HG02938 (cell line): ENCODE measurements around the gene GIGYF1.
"Not testable (repeated sequence)": the region's sequence is repeated elsewhere in the genome, so short reads cannot be mapped to it uniquely, and the experiment has no call there.

Source experiments
- ATAC-seq: cut with Tn5 transposase; IDR thresholded peaks from one replicate; pipeline ENCODE4 v1.9.1; 2021; ENCODE audit warnings: mild to moderate bottlenecking, moderate library complexity; ENCODE audit not compliant: unreplicated experiment

GIGYF1 gene

DNA sequence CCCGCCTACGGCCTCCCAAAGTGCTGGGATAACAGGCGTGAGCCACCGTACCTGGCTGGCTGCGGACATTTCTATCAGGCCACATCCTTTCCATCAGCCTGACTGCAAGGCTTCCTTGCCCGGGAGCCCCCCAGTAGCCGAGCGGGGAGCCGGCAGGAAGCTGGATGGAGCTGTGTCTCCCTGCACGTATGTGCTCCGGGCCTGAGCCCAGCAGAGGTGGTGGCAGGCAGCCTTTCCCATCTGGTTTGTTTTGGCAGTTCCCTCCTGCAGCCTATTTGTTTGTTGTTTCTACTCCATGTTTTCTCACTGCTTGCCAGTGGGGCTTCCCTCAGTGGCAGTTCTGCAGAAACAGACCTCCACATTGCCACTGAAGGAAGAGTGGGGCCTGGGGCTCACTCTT lies 17.3 kb upstream of the GIGYF1 start:
- no peak for ATAC-seq

DNA sequence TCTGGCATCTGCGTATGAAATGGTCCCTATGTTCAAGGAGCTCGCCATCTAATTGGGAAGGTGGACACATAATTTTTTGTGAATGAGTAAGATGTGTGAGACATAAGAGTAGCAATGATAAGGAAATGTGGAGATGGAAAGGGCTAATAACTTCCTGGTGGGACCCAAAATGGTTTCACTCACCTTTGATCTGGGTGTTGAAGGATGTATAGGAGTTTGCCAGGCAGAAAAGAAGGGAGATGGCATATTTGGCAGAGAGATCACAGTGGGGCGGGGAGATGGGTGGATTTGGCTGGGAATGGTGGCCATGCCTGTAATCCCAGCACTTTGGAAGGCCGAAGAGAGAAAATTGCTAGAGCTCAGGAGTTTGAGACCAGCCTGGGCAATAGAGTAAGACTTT lies 16.4 kb upstream of the GIGYF1 start:
- ATAC-seq = no peak

DNA sequence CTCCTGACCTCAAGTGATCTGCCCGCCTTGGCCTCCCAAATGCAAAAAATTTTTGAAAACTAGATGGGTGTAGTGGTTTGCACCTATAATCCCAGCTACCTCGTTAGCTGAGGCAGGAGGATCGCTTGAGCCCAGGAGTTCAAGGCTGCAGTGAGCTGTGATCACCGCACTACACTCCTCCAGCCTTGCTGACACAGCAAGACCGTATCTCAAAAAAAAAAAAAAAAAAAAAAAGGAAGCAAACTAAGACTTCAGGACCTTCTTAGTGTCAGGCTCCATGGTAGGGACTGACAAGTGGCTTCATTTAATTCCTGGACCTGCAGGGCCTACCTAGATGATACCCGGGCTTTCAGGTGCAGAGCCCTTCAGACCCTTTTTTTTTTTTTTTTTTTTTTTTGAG lies 14.3 kb upstream of the GIGYF1 start:
- ATAC-seq = no peak

DNA sequence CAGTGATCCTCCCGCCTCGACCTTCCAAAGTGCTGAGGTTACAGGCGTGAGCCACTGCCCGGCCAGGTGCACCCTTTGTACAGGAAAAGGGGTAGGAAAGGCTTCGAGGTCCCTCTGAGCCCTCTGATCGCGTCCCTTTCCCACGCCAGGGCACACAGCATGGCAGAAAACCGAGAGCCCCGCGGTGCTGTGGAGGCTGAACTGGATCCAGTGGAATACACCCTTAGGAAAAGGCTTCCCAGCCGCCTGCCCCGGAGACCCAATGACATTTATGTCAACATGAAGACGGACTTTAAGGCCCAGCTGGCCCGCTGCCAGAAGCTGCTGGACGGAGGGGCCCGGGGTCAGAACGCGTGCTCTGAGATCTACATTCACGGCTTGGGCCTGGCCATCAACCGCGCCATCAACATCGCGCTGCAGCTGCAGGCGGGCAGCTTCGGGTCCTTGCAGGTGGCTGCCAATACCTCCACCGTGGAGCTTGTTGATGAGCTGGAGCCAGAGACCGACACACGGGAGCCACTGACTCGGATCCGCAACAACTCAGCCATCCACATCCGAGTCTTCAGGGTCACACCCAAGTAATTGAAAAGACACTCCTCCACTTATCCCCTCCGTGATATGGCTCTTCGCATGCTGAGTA lies 12.7 kb upstream of the GIGYF1 start:
- no peak for ATAC-seq

DNA sequence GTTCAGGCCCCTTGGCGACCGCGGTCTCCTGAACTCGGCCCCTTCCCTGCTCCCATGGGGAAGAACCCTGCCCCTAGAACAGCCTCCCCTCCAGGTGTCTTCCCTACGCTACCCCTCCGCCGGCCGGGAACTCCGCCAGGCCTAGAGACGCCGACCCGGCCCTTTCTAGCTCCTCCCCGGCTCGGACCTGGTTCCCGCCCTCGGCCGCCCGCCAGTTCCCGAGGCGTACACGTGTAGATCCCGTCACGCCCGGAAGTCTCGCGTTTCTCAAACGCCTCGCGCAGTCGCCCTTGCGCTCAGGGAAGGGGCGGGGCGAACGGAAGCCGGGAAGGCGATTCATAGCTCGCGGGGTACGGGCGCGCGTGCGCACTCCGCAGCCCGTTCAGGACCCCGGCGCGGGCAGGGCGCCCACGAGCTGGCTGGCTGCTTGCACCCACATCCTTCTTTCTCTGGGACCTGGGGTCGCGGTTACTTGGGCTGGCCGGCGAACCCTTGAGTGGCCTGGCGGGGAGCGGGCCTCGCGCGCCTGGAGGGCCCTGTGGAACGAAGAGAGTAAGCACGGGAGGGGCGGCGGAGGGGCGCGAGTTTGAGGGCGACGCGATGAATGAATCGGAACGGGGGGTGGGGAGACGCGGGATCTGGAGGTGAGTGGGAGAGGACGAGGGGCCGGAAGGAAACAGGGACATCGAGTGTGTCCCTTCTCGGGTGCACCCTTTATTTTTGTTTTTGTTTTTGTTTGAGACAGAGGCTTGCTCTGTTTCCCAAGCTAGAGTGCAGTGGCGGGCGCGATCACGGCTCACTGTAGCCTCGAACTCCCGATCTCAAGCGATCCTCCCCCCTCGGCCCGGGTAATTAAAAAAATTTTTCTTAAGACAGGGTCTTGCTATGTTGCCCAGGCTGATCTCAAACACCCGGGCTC lies 12.0 kb upstream of the GIGYF1 start, which contains the start of gene POP7:
Gene POP7 (plus strand): TSS at position 369 of the 919 bp plus-strand sequence. CDS start 710 bp downstream, outside the sequence.
- peak; percentile 81 for ATAC-seq

DNA sequence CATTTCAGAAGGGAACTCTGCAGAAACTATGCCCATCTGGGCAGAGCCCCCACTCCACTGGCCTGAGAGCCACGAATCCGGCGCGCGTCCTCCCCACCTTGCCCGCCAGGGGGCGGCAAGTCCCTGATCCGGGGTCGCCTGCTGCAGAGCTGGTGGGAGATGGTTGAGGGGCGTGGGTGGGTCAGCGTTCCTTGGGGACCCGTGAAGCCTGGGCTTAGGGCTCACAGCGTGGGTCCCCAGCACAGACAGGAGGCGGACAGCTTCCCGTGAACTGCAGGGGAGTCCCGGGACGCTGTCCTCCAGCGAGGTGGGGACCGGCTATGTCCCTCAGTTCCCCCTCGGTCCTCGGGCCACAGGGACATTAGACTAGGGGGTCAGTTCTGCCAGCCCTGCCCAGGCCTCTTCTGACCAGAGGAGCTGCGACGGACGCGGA lies 11.3 kb upstream of the GIGYF1 start:
- ATAC-seq = peak; percentile 76

DNA sequence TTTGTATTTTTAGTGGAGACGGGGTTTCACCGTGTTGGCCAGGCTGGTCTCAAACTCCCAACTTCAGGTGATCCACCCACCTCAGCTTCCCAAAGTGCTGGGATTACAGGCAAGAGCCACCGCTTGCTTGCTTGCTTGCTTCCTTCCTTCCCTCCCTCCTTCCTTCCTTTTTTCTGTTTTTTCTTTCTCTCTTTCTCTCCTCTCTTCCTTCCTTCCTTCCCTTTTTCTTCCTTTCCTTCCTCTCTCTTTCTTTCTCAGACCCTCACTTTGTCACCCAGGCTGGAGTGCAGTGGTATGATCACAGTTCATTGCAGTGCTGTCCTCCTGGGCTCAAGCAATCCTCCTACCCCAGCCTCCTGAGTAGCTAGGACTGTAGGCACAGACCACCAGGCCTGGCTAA lies 7.0 kb upstream of the GIGYF1 start:
- ATAC-seq = not testable (repeated sequence)

DNA sequence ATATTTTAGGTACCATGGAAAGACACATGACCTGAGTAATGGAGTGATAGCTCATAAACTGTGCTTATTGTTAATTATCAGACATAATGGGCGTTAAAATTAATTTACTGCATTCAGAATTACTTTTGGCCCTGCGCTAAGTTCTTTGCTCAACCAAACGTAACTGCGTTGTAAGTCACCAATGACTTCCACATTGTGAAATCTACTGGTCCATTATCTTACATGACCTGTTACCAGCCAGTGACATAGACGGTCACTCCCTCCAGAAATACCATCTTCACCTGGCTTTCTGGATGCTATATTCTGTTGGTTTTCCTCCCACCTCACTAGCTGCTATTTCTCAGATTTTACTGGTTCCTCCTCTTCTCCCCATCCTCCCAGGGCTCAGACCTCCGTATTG lies 5.0 kb upstream of the GIGYF1 start:
- ATAC-seq = no peak

DNA sequence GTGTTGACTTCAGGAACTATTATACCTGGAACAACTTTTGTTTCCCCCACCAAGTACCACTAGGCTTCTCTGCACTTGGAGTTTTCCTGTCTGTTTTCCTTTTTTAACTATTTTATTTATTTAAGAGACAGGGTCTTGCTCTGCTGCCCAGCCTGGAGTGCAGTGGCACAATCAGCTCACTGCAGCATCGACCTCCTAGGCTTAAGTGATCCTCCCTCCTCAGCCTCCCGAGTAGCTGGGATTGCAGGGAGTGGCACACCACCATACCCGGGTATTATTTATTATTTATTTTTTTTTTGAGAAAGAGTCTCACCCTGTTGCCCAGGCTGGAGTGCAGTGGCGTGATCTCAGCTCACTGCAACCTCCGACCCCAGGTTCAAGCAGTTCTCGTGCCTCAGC lies 2.1 kb upstream of the GIGYF1 start:
- no peak for ATAC-seq

DNA sequence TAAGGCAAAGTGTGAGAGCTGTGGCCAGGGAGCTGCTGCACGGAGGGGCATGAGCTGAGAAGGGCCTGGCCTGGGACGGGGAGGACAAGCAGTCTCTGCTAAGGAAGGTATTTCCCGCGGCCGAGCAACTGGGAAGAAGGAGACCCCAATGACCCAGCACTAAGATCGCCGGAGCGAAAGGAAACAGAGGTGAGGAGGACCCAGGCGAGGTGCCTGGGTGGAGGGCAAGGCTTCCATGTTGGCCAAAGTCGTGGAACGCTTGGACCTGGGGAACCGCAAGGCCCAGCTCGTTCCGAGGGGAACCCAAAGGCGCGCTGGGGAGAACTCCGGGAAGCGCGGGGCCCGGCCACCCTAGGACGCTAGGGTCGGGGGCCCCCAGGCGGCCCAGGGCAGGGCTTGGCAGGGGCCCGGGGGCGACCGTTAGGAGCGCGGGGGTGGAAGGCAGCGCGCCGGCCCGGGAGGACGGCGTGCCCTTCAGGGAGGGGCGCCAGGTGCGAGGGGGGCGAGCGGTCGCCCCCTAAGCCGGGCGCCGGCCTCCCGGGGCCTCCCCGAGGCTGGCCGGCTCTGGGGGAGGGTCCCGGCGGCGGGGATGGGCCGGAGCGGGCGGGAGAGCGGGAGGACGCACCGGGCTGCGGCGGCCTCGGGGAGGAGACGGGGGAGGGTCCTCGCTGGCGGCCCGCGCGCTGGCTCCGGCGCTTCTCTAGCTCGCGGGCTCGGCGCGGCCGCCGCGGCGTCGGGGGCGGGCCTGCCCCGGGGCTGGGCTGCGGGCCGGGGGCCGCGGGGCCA lies 545 bp downstream of the GIGYF1 start:
- no peak for ATAC-seq

DNA sequence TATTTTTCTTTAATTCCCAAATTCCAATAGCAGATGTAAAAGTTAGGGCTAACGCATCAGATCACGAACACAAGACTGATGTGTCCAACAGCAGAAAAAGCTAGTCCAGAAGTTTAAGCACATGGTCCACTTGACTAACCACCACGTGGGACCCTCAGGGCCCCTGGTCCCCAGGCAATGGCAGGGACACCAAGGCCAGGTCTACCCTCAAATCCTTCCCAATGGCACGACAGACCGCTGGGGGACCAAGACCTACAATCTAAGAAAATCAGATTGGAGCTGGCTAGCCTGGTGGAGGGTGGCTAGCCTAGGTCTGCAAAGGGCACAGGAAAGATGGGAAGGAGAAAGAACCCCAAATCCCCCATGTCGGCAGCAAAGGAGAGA lies 1.5 kb downstream of the GIGYF1 start:
- no peak for ATAC-seq

DNA sequence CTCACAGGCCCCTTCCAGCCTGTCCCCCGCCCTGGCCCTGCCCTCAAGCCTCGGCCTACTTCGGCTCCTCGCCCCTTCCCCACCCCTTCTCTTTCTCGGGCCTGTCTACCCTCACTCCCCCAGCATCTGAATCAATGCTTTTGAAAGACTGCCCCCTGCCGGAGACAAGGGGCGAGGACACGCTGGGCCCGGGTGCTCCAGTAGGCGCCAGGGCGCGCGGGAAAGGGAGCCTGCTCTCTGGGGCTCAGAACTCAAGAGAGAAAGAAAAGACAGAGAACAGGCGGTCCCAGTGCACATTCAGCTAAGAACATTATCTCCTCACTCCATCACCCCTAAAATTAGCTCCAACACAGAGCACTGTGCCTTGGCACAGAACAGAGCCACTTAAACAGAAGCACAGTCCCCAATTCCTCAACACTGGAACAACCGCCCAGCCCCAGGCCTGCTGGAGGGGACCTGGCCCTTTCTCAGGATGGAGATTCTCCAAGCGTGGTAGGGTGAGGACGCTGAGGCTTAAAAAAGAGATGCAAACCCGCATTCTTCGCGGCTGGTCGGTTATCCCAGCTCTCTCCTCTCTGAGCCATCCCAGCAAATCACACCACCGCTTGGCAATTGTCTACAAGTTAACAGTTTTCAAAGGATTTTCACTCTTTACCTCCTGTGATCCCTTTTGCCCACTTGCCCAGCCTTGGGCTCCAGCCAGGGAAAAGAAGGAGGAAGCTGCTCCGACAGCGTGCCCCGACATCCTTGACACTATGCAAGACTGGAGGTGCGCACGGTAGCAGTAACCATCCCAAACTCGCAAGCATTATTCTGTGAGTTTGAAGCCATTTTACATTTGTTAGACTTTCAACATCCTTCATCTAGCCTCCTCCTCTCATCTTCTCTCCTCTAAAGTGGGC lies 2.1 kb downstream of the GIGYF1 start:
- ATAC-seq = no peak

DNA sequence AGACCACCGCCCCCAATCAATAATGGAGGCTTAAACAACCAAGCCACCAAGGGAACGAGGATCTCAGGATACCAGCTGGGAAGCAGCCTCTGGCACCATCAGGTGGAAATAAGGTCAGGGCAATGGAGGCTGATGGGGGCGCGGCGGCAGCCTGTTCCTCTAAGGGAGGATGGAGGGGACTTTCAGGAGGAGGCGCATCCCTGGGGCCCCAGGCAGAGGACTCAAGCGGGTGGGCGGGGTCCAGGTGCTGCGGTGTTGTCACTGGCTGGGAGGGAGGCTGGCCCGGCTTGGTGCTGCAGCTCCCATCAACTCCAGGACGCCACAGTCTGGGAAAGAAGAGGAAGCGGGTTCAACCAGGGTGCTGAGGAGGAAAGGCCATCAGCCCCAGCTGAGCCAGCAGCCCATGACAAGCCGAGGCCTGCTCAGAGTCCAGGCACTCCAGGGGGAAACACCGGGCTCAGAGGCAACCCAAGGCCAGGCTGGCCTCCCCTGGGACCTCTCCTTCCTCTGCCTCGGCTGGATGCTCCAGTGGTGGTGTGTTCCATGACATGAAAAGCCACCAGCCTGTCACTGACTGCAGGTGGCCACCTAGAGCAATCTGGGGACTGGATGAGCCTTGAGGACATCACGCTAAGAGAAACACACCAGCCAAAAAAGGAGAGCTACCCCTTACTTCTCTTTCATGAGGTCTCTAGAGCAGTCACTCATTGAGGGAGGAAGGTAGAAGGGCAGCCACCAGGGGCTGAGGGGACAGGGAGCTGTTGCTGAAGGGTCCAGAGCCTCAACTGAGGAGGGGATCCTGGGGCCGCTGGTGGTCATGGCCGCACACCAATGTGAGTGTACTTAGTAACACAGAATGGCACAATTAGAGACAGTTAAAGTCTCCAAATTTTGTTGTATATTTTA lies 4.6 kb downstream of the GIGYF1 start:
- ATAC-seq = no peak

DNA sequence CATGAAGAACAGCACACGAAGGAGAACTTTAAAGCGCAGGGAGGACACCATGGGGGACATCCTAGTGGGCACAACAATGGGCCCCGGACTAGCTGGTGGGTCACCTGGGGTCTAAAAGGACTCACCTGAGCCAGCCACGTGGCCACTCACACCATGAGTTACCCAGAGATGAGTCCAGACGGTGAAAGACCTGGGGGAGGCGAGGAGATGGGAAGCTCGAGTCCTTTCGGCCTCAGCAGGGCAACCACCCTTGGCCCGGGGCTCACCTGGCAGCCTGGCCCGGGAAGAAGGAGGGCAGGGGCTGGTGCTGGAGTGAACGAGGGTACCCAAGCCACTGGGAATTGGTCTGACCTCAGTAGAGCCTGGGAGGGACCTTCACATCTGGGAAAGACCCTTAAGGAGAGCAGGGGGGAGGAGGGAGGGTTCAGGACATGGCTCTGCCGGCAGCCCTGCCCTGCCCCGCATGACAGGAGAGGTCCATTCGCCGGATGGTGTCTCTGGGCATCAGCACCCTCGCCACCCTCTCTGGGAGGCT lies 5.7 kb downstream of the GIGYF1 start:
- no peak for ATAC-seq

DNA sequence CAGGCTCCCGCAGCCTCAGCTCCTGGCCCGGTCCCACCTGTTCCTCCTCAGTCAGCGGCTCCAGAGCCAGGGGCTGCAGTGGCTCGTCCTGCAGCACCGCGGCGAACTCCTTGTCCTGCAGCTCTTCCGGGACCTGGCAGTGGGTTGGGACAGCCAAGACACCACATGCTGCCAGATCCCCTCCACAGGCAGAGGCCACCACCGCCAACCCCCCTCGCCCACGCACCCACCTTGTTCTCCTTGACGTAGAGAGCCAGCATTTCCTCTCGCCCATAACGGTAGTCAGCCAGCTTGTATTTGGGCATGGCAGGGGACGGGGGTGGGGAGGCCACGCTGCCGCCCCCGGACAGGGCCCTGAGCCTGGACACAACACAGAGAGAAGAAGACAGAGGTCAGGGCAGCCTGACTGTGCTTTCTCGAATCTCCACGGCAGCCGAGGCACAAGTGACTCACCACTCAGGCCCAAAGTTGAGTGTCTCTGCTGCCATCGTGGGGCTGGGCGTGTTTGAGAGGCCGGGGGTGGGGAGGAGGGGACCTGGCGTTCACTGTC lies 6.2 kb downstream of the GIGYF1 start:
- no peak for ATAC-seq

DNA sequence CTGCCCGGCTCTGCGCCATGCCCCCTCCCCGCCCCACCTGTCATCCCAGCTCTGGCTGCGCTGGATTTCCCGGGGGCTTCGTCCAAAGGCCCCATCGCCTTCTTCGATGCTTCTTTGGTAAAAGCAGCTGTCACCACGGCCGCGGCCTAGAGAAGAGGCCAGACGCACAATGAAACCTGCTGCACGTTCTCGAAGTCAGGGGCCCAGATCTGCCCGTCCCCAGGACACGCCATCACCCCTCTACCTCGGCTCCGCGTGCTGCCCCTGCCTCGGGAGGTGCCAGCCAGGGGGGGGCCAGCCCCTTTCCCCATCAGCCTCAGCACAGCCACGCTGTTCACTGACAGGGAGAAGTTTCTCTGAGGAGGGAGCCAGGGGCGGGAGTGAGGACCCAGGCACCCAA lies 6.8 kb downstream of the GIGYF1 start:
- no peak for ATAC-seq

DNA sequence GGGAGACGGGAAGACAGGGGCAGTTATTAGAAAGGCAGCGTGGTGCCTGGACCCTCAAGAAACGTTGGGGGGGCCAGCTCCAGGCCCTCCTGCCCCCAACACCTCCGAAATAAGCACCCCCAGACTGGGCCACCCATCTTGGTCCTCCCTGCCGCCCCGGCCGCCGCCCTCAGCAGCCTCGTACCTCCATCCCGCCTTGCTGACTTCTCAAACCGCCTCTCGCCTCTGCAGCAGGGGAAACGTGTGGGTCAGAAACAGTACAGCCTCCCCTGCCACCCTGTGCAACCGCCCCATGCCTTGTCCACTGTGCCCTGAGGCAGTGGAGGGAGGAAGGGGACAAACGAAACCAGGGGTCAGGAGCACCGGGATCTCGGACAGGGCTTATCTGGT lies 7.2 kb downstream of the GIGYF1 start:
- ATAC-seq = no peak

DNA sequence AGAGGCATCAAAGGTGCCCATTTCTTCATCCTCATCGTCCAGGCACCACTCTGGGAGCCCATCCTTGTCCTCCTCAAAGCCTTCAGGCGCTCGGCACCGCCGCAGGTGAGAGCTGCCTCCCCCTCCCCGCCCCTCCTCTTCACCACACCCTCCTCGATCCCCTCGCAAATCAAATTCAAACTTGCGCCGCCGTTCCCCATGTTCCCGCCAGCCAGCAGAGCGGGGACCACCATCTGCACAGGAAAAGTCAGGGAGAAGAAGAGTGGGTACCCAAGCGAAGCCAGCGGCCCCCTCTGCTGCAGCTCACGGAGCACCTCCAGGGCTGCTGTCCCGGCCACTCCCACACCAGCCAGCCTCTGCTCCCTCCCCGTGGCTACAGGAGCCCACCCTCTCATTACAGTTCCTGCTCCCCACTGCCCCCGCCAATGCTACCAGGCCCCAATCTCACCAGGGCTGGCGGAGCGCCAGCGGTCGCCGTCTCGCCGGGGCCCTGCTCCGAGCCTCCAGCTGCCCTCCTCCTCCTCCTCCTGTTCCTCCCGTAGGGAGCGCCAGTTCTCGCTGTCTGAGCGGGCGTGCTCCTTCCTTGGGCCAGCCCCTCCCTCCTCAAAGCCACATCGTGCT lies 7.7 kb downstream of the GIGYF1 start:
- no peak for ATAC-seq
